GM18951 (cell line): ENCODE results near the gene PLAAT1.

ENCODE experiments used
- POLR2A ChIP-seq: IDR thresholded peaks from 4 replicates; pipeline ENCODE4 v1.6.1; 2011; ENCODE audit warnings: mild to moderate bottlenecking; ENCODE audit not compliant: insufficient read length, insufficient read depth; ENCODE audit errors: extremely low read depth
- in situ Hi-C: fragments of 300-500 bp; cut with MboI; formaldehyde crosslinking; loops from one replicate; pipeline ENCODE4 v1.12.0; 2022; ENCODE audit warnings: low sequenced_read_pairs, mixed read lengths, inconsistent platforms; ENCODE audit not compliant: unreplicated experiment

PLAAT1 gene

GRCh38 chr3:193236599-193236998 is 4.4 kb upstream of the PLAAT1 start:
- in situ Hi-C loops, result no loop called here
- TF ChIP-seq POLR2A, result no peak

- no peak for TF ChIP-seq POLR2A
- in situ Hi-C loops, result no loop called here
Observed at GRCh38 chr3:193237030-193237429, 4.0 kb upstream of the PLAAT1 start.

GRCh38 chr3:193240436-193240849 is 579 bp upstream of the PLAAT1 start:
- no peak for TF ChIP-seq POLR2A
- in situ Hi-C loops, result no loop called here

GRCh38 chr3:193241716-193242115 is 694 bp downstream of the PLAAT1 start:
- in situ Hi-C loops, result no loop called here
- no peak for TF ChIP-seq POLR2A

GRCh38 chr3:193243571-193243970 is 2.5 kb downstream of the PLAAT1 start:
- TF ChIP-seq POLR2A, result no peak
- in situ Hi-C loops, result no loop called here

GRCh38 chr3:193248848-193249468 is 7.9 kb downstream of the PLAAT1 start:
- in situ Hi-C loops, result no loop called here
- no peak for TF ChIP-seq POLR2A

GRCh38 chr3:193250492-193250891 is 9.5 kb downstream of the PLAAT1 start:
- in situ Hi-C loops, result no loop called here
- TF ChIP-seq POLR2A, result no peak

GRCh38 chr3:193253986-193254660 is 13.1 kb downstream of the PLAAT1 start:
- no peak for TF ChIP-seq POLR2A
- in situ Hi-C loops, result no loop called here

- no peak for TF ChIP-seq POLR2A
- in situ Hi-C loops, result no loop called here
Observed at GRCh38 chr3:193261970-193262369, 20.9 kb downstream of the PLAAT1 start.

- in situ Hi-C loops, result no loop called here
- TF ChIP-seq POLR2A, result no peak
Observed at GRCh38 chr3:193262707-193263106, 21.7 kb downstream of the PLAAT1 start.

- TF ChIP-seq POLR2A, result no peak
- in situ Hi-C loops, result no loop called here
Observed at GRCh38 chr3:193269343-193270028, 28.5 kb downstream of the PLAAT1 start.

GRCh38 chr3:193270451-193270850 is 29.4 kb downstream of the PLAAT1 start:
- in situ Hi-C loops, result no loop called here
- no peak for TF ChIP-seq POLR2A

- in situ Hi-C loops, result no loop called here
- no peak for TF ChIP-seq POLR2A
Observed at GRCh38 chr3:193271101-193271840, 30.2 kb downstream of the PLAAT1 start.
